Right hindlimb (tissue), 1 donor: ENCODE data around the gene KANSL1.
"Not testable (repeated sequence)": the region's sequence is repeated elsewhere in the genome, so short reads cannot be mapped to it uniquely, and the experiment has no call there.

ENCODE experiments used
- DNase-seq: peaks from one replicate; pipeline ENCODE4 v3.0.0-alpha.2; 2018

KANSL1 gene

DNA sequence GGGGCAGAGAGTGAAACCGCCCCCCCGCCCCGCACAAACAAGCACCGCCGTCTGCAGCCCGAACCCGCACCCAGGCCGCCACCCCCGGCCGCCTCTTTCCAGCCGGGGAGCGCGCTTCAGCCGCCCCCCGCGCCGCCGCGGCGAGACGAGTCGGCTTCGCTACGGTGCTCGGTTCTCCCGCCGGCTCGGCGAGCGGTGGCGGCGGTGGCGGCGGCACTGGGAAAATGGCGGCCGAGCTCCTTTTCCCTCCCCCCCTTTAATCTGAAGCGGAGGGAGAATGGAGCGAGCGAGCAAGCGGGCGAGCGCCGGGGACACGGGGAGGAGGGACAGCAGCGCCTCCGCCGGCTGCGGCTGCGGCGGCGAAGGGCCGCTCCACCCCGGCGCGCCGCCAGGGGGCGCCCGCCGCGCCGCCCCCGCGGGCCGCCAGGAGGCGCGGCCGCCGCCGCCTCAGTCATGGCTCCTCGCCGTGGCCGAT lies at the start of gene KANSL1:
KANSL1 (minus strand) TSS at position 279 of the 475 bp plus-strand sequence. CDS start 21,286 bp downstream, outside the sequence.
- DNase-seq, result peak; percentile 96

GRCh38 chr17:46231359-46231758 lies 38.1 kb upstream of the KANSL1 start:
- DNase-seq, result not testable (repeated sequence)

DNA sequence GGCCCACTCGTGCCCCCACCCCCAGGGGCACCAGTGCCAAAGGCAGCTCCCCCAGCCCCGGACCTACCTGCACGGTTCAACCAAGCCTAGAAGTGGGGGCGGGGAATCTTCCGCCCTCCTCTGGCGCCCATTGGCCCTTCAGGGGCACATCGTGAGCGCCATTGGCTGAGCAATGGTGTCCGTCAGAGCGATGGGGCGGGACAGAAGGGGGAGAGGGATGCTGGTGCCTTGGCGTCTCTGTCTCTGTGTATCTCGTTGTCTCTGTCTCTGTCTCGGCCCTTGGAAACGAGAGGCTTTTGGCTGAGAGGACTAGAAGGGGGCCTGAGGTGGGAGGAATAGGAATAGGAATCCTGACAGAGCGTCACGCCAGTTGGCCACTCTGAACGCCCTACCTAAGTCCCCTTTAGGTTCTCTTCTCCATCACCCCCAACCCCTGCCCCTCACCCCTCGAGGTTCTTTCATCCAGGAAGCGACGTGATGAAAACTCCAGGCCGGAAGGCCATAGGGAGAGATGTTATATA lies 32.1 kb upstream of the KANSL1 start:
- DNase-seq, result peak; percentile 97

DNA sequence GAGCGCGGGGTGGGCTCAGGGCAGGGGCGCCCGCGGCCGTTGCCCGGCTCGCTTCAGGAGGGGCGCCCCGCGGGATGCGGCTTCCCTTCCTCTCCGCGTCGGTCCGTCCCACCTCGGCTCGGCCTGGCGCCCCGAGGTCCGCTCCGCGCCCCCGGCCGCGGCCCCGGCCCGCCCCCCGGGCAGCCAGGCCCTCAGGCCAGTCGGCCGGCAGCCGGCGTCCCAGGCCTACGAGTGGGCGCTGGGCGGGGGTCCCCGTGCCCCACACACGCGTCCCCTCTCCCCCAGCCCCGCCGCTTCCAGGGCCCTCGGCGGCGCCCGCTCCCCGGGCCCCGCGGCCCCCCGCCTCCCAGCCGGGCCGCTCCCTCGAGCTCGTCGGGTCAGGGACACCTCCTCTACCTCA lies 31.6 kb upstream of the KANSL1 start:
- peak; percentile 30 for DNase-seq

DNA sequence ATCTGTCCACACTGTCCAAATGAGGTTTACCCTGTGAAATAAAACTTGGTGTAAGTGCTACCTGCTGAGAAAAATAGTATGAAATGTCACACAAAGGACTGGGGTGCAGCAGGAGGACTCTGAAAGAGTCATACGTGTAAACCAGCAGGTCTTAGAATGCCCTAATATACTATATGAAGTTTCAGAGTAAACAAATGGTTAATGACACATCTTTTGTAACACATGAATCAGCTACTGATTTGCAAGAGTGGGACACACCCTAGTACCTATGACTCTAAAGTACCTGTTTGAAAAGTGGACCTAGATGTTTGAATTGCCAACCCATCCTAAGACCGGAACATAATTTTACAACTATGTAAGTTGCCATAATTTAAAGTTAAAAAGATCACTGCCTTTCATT lies 29.8 kb upstream of the KANSL1 start:
- DNase-seq, result not testable (repeated sequence)

- DNase-seq, result no peak
These were observed 23.5 kb upstream of the KANSL1 start for GRCh38 chr17:46216682-46217081.

- peak; percentile 76 for DNase-seq
These were observed 19.6 kb upstream of the KANSL1 start for GRCh38 chr17:46212634-46213435.

GRCh38 chr17:46208997-46209396 lies 15.8 kb upstream of the KANSL1 start:
- no peak for DNase-seq

DNA sequence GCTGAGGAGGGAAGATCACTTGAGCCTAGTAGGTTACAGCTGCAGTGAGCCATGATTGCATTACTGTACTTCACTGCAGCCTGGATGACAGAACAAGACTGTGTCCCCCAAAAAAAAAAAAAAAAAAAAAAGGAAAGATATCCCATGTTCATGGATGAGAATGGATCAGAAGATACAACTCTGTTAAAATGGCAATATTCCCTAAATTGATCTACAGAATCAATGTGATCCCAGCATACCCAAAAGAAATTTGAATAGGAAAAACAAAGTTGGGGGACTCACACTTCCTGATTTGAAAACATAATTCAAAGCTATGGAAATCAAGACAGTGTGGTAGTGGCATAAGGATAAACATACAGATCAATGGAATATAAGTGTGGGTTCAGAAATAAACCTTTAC lies 12.7 kb upstream of the KANSL1 start:
- DNase-seq, result no peak

- DNase-seq, result no peak
These were observed 9.2 kb upstream of the KANSL1 start for GRCh38 chr17:46202424-46202823.

- DNase-seq, result no peak
These were observed 8.3 kb upstream of the KANSL1 start for GRCh38 chr17:46201491-46201890.

DNA sequence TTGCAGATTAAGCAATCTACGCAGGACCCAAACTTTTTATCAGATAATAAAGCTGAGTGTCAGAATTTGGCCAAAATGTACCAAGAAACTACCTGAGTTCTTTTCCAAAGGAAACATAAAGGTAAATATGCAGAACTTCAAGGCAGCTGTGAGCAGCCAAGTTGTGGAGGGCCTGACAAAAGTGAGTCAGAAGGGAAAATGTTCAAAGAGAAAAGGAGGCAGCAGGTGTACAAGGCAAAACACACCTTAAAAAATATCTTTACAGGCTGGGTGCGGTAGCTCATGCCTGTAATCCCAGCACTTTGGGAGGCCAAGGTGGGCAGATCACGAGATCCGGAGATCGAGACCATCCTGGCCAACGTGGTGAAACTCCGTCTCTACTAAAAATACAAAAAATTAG lies 7.0 kb upstream of the KANSL1 start:
- DNase-seq, result no peak

- DNase-seq, result no peak
These were observed 6.2 kb upstream of the KANSL1 start for GRCh38 chr17:46199379-46199778.

GRCh38 chr17:46198233-46198632 lies 5.0 kb upstream of the KANSL1 start:
- DNase-seq, result no peak

GRCh38 chr17:46197530-46197929 lies 4.3 kb upstream of the KANSL1 start:
- DNase-seq, result no peak

GRCh38 chr17:46195939-46196716 lies 2.9 kb upstream of the KANSL1 start:
- DNase-seq, result no peak

- DNase-seq, result no peak
These were observed 2.1 kb upstream of the KANSL1 start for GRCh38 chr17:46195217-46195855.

GRCh38 chr17:46194393-46195216 lies 1.4 kb upstream of the KANSL1 start:
- no peak for DNase-seq

DNA sequence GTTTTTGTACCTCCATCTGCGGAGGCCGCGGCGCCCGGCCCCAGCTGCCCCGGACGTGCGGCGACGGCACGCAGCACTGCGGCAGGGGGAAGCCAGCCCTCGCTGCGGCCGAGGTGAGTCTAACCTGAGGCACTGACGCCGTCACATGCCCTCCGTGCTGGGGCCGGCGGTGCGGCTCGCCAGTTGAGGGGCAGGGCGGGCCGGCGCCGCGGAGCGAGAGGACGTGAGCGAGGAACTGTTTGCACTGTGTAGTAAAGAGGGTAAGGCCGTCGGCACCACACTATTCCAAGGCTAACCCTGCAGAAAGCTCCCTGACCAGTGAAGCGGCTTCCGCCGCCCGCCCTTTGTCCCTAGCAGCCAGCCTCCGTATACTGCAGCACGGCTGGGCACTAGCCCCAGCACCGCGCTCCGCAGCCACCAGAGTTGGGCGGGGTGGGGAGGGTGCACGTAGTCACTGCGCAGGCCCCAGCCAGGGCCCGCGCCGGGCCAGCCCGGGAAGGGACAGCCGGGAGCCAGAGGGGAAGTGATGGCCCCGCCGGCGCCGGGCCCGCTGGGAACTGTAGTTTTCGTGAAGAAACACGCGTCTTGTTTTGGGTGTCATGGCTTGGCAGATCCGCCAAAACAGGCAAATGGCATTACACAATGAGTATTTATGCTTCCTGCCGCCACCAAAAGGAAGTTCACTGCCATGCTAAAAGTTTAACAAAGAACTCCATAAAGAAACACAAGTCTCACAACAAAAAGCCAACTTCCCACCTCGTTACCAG lies 580 bp upstream of the KANSL1 start:
- peak; percentile 98 for DNase-seq

DNA sequence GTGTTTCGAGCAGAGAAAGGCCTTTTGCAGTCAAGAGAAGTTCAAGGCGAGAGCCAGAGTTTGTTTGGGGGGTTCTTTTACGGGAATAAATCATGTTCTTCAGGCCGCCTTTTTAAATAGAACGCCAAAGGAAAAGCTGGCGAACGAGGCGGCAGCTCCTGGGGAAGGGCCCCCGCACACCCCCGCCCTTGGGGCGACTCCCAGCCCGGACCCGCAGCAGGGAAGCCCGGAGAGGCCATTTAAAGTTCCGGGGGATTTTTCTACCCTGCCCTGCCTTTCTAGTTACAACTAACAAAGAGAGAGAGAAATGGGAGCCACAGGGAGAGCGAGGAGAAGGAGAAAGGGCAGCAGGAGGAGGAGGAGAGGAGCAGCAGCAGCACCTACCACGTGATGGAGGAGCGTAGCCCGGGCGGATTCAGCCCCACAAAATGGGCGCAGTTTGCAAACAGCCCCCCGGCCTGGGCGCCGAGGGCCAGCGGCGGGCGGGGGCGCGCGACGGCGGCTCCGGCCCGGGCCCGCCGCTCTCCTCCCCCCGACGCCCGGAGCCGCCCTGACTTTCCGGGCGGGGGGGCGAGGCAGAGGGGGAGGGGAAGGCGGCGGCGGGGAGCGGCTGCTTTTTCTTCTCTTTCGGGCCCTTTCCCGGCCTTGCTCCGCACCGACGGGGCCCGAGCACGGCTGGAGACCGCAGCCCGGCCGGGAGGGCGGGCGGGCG lies 634 bp downstream of the KANSL1 start:
- peak; percentile 90 for DNase-seq

DNA sequence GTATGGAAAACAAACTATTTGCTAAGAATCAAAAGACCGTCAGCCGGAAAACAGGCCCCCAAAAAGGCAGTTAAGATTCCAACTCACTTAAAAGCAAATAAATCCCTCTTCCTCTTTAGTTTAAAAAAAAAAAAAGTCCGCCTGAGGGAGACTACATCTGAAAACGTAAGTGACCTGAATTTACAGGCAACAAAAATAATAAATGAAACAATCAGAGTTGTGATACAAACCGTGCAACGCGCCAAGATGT lies 1.1 kb downstream of the KANSL1 start:
- no peak for DNase-seq
